Hepatocyte (in vitro differentiated cells): ENCODE measurements around the gene GNAI2.

ENCODE experiments used
- EZH2 ChIP-seq: fragments of 200-600 bp; sonication (generic); IDR thresholded peaks from 2 replicates; pipeline ENCODE4 v1.6.1; 2016; ENCODE audit warnings: antibody characterized with exemption, mild to moderate bottlenecking, borderline replicate concordance
- TF ChIP-seq, protein P1 (sequence below): fragments of 200-600 bp; sonication (generic); IDR thresholded peaks from 2 replicates; pipeline ENCODE4 v1.5.1; 2016; ENCODE audit warnings: antibody characterized with exemption, mild to moderate bottlenecking; ENCODE audit not compliant: poor library complexity

DNA sequence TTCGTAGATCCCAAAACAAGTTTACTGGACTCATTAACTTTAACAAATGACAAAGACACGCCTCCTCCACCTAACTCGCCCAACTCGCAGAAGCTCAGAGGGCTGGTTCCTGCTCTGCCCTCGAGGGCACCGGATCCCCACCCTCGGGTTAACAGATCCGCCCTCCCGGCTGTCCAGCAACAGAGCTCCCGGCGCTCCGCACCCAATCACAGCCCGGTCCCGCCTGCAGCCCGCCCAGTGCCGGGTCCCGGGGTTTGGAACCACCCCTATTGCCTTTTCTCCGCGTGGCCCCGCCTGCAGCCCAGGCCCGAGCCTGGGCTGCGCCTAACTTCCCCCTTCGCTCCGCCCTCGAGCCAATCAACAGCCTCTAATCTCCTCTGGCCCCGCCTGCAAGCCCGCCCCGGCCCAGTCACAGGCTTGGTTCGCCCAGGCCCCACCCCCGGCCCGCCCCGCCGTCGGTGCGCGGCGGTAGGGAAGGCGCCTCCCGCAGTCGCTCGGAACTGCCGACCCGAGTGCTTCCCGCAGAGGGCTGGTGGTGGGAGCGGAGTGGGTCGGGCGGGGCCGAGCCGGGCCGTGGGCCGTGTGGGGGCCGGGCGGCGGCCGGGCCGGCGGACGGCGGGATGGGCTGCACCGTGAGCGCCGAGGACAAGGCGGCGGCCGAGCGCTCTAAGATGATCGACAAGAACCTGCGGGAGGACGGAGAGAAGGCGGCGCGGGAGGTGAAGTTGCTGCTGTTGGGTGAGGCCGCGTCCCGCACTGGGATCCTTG lies at the start of gene GNAI2:
- no peak for TF ChIP-seq EZH2
- TF ChIP-seq, protein P1, sequence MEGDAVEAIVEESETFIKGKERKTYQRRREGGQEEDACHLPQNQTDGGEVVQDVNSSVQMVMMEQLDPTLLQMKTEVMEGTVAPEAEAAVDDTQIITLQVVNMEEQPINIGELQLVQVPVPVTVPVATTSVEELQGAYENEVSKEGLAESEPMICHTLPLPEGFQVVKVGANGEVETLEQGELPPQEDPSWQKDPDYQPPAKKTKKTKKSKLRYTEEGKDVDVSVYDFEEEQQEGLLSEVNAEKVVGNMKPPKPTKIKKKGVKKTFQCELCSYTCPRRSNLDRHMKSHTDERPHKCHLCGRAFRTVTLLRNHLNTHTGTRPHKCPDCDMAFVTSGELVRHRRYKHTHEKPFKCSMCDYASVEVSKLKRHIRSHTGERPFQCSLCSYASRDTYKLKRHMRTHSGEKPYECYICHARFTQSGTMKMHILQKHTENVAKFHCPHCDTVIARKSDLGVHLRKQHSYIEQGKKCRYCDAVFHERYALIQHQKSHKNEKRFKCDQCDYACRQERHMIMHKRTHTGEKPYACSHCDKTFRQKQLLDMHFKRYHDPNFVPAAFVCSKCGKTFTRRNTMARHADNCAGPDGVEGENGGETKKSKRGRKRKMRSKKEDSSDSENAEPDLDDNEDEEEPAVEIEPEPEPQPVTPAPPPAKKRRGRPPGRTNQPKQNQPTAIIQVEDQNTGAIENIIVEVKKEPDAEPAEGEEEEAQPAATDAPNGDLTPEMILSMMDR = no peak
